ENCODE results near the gene TDRD6. TPM values are rescaled to one million over a fixed set of nuclear protein-coding genes. Genes with fewer than 3 reads are reported as not detected.

TDRD6 gene
- total RNA-seq, 1 donor from 2014 or later, result 0.05 TPM

GRCh38 chr6:46745973-46746372, 58.3 kb downstream of the TDRD6 start:
- Mint-ChIP-seq H3K9me3 (peaks cover 2% of the 10 kb centered on the region), H3K27ac (ENCODE audit: unreplicated experiment) (no peak overlapping the region), H3K36me3 (ENCODE audit: low read depth) (no peaks in the 10 kb centered on the region), H3K4me1 (no peaks in the 10 kb centered on the region), H3K4me3 (no peak overlapping the region), H3K27me3 (ENCODE audit: low read depth) (peaks cover 8% of the 10 kb centered on the region)
- DNase-seq (ENCODE audit: low read depth, low spot score), result no peak
- TF ChIP-seq CTCF (conservative IDR thresholded peaks at IDR 0.05), result no peak

GRCh38 chr6:46746696-46747095, 59.0 kb downstream of the TDRD6 start, which contains the start of gene ANKRD66:
ANKRD66 (plus strand) TSS chr6:46746933; CDS start chr6:46751949, 5,016 bp downstream.
- no peaks in the 10 kb centered on the region for H3K36me3 Mint-ChIP-seq (ENCODE audit: low read depth)
- no peak for DNase-seq (ENCODE audit: low read depth, low spot score)
- H3K27me3 Mint-ChIP-seq (ENCODE audit: low read depth), result peaks cover 8% of the 10 kb centered on the region
- TF ChIP-seq CTCF (conservative IDR thresholded peaks at IDR 0.05), result no peak
- no peak within 1 kb of the TSS for H3K27ac Mint-ChIP-seq (ENCODE audit: unreplicated experiment)
- H3K4me3 Mint-ChIP-seq, result no peak within 1 kb of the TSS
- H3K9me3 Mint-ChIP-seq, result peaks cover 2% of the 10 kb centered on the region
- H3K4me1 Mint-ChIP-seq, result no peaks in the 10 kb centered on the region

GRCh38 chr6:46748940-46749503, 61.3 kb downstream of the TDRD6 start:
- Mint-ChIP-seq H3K27me3 (ENCODE audit: low read depth) (peaks cover 8% of the 10 kb centered on the region), H3K4me1 (no peaks in the 10 kb centered on the region), H3K9me3 (no peaks in the 10 kb centered on the region), H3K4me3 (no peak overlapping the region), H3K36me3 (ENCODE audit: low read depth) (no peaks in the 10 kb centered on the region), H3K27ac (ENCODE audit: unreplicated experiment) (no peak overlapping the region)
- DNase-seq (ENCODE audit: low read depth, low spot score), result no peak
- no peak for TF ChIP-seq CTCF (conservative IDR thresholded peaks at IDR 0.05)

GRCh38 chr6:46749731-46750130, 62.0 kb downstream of the TDRD6 start:
- H3K36me3 Mint-ChIP-seq (ENCODE audit: low read depth), result no peaks in the 10 kb centered on the region
- no peak overlapping the region for H3K4me3 Mint-ChIP-seq
- H3K9me3 Mint-ChIP-seq, result no peaks in the 10 kb centered on the region
- no peaks in the 10 kb centered on the region for H3K4me1 Mint-ChIP-seq
- H3K27me3 Mint-ChIP-seq (ENCODE audit: low read depth), result peaks cover 8% of the 10 kb centered on the region
- no peak for TF ChIP-seq CTCF (conservative IDR thresholded peaks at IDR 0.05)
- no peak for DNase-seq (ENCODE audit: low read depth, low spot score)
- H3K27ac Mint-ChIP-seq (ENCODE audit: unreplicated experiment), result no peak overlapping the region

- Mint-ChIP-seq H3K4me3 (no peak overlapping the region), H3K27me3 (ENCODE audit: low read depth) (no peaks in the 10 kb centered on the region), H3K4me1 (no peaks in the 10 kb centered on the region), H3K9me3 (no peaks in the 10 kb centered on the region), H3K27ac (ENCODE audit: unreplicated experiment) (no peak overlapping the region), H3K36me3 (ENCODE audit: low read depth) (no peaks in the 10 kb centered on the region)
- TF ChIP-seq CTCF (conservative IDR thresholded peaks at IDR 0.05), result no peak
- no peak for DNase-seq (ENCODE audit: low read depth, low spot score)
These were observed 64.0 kb downstream of the TDRD6 start for GRCh38 chr6:46751658-46752057.

Other genes starting within 250 kb of the TDRD6 start
- gene RCAN2, start 196.4 kb upstream of the TDRD6 start, total RNA-seq, result 3.6 TPM in 2 replicates
- 1.5 and 2.1 TPM in 2 replicates for gene CYP39A1, start 35.1 kb upstream of the TDRD6 start, total RNA-seq
- 5.8 and 8.4 TPM in 2 replicates for gene SLC25A27, start 34.9 kb upstream of the TDRD6 start, total RNA-seq
- 0.26 and 0.27 TPM in 2 replicates for gene PLA2G7, start 47.5 kb downstream of the TDRD6 start, total RNA-seq
- not detected in 2 replicates for gene ANKRD66, start 59.0 kb downstream of the TDRD6 start, total RNA-seq
- gene MEP1A, start 105.5 kb downstream of the TDRD6 start, total RNA-seq, result not detected in 2 replicates
- 0.16 TPM in 1 of 2 replicates, not detected in the other for gene ADGRF5, start 234.1 kb downstream of the TDRD6 start, total RNA-seq